Mucosa of stomach (tissue), 1 donor: ENCODE data around the gene NGF.

ENCODE experiments used
- H3K27me3 ChIP-seq: one replicate; pipeline ENCODE4 v1.7.0; 2013; ENCODE audit warnings: mild to moderate bottlenecking, low read length; ENCODE audit not compliant: control insufficient read depth, insufficient read depth
- H3K36me3 ChIP-seq: one replicate; pipeline ENCODE4 v1.7.0; 2013; ENCODE audit warnings: low read length; ENCODE audit not compliant: control insufficient read depth, insufficient read depth
- H3K4me1 ChIP-seq: one replicate; pipeline ENCODE4 v1.7.0; 2013; ENCODE audit warnings: mild to moderate bottlenecking, low read length; ENCODE audit not compliant: control insufficient read depth, insufficient read depth
- H3K4me3 ChIP-seq: one replicate; pipeline ENCODE4 v1.7.0; 2013; ENCODE audit warnings: low read length
- H3K9ac ChIP-seq: one replicate; pipeline ENCODE4 v1.7.0; 2013; ENCODE audit warnings: mild to moderate bottlenecking, low read length, moderate library complexity
- H3K9me3 ChIP-seq: one replicate; pipeline ENCODE4 v1.7.0; 2013; ENCODE audit warnings: mild to moderate bottlenecking, low read length, moderate library complexity; ENCODE audit not compliant: control insufficient read depth
- donor health status: Pancreatic carcinoma.

The NGF gene

GRCh38 chr1:115286431-115287205 is 51.4 kb downstream of the NGF start:
- no peaks in the 10 kb centered on the region for H3K27me3 ChIP-seq

GRCh38 chr1:115284209-115284608 is 53.8 kb downstream of the NGF start:
- Histone ChIP-seq H3K27me3 (no peaks in the 10 kb centered on the region), H3K4me3 (no peak overlapping the region), H3K36me3 (no peaks in the 10 kb centered on the region), H3K9ac (no peak overlapping the region), H3K4me1 (no peaks in the 10 kb centered on the region), H3K9me3 (no peaks in the 10 kb centered on the region)

More at GRCh38 chr1:115286431-115287205, 51.4 kb downstream of the NGF start:
- Histone ChIP-seq H3K4me3 (no peak overlapping the region), H3K4me1 (no peaks in the 10 kb centered on the region), H3K36me3 (no peaks in the 10 kb centered on the region), H3K9ac (no peak overlapping the region), H3K9me3 (no peaks in the 10 kb centered on the region)

- no peak overlapping the region for H3K4me3 ChIP-seq
- no peaks in the 10 kb centered on the region for H3K4me1 ChIP-seq
- H3K27me3 ChIP-seq, result no peaks in the 10 kb centered on the region
- no peaks in the 10 kb centered on the region for H3K36me3 ChIP-seq
- H3K9ac ChIP-seq, result no peak overlapping the region
- H3K9me3 ChIP-seq, result no peaks in the 10 kb centered on the region
Measured at GRCh38 chr1:115283681-115284146, 54.3 kb downstream of the NGF start.

DNA sequence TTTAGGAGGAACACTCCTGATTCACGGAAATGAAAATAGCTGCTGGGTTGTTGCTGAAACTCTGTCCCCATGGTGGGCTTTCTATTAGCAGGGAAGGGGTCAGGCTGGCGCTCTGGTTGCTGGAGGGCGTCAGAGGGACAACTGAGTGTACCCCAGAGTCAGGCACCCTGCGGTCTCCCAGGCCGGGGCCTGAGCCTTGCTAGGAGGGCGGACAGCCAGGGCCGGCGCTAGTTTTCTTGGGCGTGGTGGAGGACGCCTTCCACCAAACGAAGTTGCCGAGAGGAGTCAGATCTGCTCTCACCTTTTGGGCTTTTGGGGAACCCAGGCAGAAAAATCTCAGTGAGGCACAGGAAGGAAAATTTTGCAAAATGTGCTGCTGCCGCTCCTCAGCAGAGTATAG is 54.8 kb downstream of the NGF start:
- H3K27me3 ChIP-seq, result no peaks in the 10 kb centered on the region
- H3K9ac ChIP-seq, result no peak overlapping the region
- H3K36me3 ChIP-seq, result no peaks in the 10 kb centered on the region
- no peaks in the 10 kb centered on the region for H3K9me3 ChIP-seq
- no peak overlapping the region for H3K4me3 ChIP-seq
- H3K4me1 ChIP-seq, result no peaks in the 10 kb centered on the region

DNA sequence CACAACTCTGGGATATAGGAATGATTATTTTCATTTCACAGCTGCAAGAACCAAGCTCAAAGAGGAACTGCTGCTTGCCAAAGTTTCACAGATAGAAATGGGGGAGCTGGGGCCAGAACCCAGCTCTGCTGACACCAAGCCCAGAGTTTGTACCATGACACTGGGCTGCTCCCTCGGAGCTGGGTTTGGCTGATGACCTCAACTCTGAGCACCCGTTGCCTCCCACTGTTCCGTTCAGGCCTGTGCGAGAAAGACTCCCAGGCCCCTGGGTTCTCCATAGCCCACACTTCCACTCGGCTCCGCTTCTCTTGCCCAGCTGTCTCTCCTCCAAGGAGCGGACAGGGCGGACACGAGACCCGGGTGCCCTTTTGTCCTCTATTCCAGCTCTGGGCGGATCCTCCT is 55.2 kb downstream of the NGF start:
- no peak overlapping the region for H3K9ac ChIP-seq
- H3K4me3 ChIP-seq, result no peak overlapping the region
- H3K27me3 ChIP-seq, result no peaks in the 10 kb centered on the region
- H3K36me3 ChIP-seq, result no peaks in the 10 kb centered on the region
- H3K9me3 ChIP-seq, result no peaks in the 10 kb centered on the region
- H3K4me1 ChIP-seq, result no peaks in the 10 kb centered on the region

DNA sequence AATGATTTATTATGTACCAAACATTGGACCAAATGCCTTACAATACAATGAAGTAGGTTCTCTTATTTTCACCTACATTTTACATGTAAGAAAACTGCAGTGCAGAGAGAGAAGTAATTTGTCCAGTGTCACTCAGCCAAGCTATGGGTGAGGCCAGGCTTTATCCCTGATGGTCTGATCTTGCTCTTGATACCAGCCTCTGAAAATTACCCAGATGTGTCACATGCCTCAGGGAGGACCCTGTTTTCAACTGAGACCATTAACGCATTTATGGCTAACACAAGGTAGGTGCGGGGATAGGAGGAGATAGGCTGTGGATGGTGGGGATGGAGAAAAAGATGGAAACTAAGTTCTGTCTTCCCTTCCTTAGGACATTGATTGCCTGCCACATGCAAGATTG is 56.9 kb downstream of the NGF start:
- Histone ChIP-seq H3K27me3 (no peaks in the 10 kb centered on the region), H3K4me1 (no peaks in the 10 kb centered on the region), H3K4me3 (no peak overlapping the region), H3K9me3 (no peaks in the 10 kb centered on the region), H3K36me3 (no peaks in the 10 kb centered on the region), H3K9ac (no peak overlapping the region)

GRCh38 chr1:115280064-115280463 is 58.0 kb downstream of the NGF start:
- Histone ChIP-seq H3K9ac (no peak overlapping the region), H3K9me3 (no peaks in the 10 kb centered on the region), H3K4me3 (no peak overlapping the region), H3K27me3 (no peaks in the 10 kb centered on the region), H3K4me1 (no peaks in the 10 kb centered on the region), H3K36me3 (no peaks in the 10 kb centered on the region)

DNA sequence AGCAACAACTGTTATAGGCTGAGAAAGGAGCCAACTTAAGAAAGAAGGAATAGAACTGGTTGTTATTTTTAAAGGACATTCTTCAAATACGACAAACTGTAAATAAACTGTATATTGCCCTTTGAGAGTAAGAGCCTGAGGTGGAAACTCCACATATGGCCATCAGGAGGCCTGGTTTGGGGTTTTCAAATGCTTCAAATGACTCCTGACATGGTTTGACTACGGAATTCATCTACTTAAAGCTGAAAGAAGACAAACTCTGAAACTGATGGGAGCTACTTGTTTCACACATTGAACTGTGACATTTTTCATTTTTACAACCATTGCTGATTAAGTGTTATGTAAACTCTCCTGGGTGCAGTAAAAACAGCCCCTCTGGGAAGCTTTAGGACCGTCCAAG is 59.8 kb downstream of the NGF start:
- H3K27me3 ChIP-seq, result no peaks in the 10 kb centered on the region
- H3K9ac ChIP-seq, result no peak overlapping the region
- no peaks in the 10 kb centered on the region for H3K4me1 ChIP-seq
- H3K4me3 ChIP-seq, result no peak overlapping the region
- no peaks in the 10 kb centered on the region for H3K36me3 ChIP-seq
- no peaks in the 10 kb centered on the region for H3K9me3 ChIP-seq

- no peaks in the 10 kb centered on the region for H3K9me3 ChIP-seq
- no peak overlapping the region for H3K4me3 ChIP-seq
- H3K4me1 ChIP-seq, result no peaks in the 10 kb centered on the region
- no peak overlapping the region for H3K9ac ChIP-seq
- H3K36me3 ChIP-seq, result no peaks in the 10 kb centered on the region
- H3K27me3 ChIP-seq, result no peaks in the 10 kb centered on the region
Measured at GRCh38 chr1:115277276-115277675, 60.8 kb downstream of the NGF start.

- H3K4me3 ChIP-seq, result no peak overlapping the region
- no peaks in the 10 kb centered on the region for H3K4me1 ChIP-seq
- no peak overlapping the region for H3K9ac ChIP-seq
- no peaks in the 10 kb centered on the region for H3K27me3 ChIP-seq
- no peaks in the 10 kb centered on the region for H3K36me3 ChIP-seq
- no peaks in the 10 kb centered on the region for H3K9me3 ChIP-seq
Measured at GRCh38 chr1:115275216-115275615, 62.8 kb downstream of the NGF start.

- H3K36me3 ChIP-seq, result no peaks in the 10 kb centered on the region
- H3K9ac ChIP-seq, result no peak overlapping the region
Measured at GRCh38 chr1:115274467-115274866, 63.6 kb downstream of the NGF start.

DNA sequence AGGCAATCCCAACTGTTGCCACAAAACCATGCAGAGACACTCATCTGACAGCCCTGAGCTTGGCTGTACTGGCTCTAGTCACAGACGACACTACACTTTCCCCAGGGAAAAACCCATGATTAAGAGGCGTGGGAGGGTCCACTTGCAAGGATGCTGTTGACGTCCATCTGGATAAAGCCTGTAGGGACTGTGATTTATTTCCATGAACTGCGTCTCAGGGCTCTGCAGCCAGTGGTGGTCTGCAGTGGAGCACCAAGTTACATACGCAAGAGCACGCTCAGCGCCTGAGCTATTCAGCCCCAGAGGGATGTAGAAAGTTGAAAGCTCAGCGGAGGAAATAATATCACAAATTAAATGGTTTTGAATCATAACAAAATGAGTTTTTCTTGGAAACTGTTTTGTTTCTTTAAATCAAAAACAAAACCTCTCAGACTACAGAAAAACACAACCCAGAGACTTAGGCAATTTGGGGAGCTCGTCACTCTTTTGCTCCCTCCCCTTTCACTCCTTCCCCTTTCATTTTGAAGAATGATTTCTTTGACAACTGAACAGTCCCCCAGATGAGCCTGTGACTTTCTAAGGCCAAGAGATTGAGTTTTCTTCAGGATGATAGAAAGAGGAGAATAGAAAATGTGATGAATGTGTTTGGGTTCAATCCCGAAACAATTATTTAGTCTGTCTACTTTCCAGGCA is 71.2 kb downstream of the NGF start:
- H3K4me1 ChIP-seq, result no peaks in the 10 kb centered on the region

More at GRCh38 chr1:115274467-115274866, 63.6 kb downstream of the NGF start:
- H3K9me3 ChIP-seq, result no peaks in the 10 kb centered on the region
- H3K4me3 ChIP-seq, result no peak overlapping the region
- no peaks in the 10 kb centered on the region for H3K27me3 ChIP-seq
- H3K4me1 ChIP-seq, result no peaks in the 10 kb centered on the region

More for the DNA sequence above, 71.2 kb downstream of the NGF start:
- no peaks in the 10 kb centered on the region for H3K36me3 ChIP-seq
- no peak overlapping the region for H3K4me3 ChIP-seq
- no peaks in the 10 kb centered on the region for H3K9me3 ChIP-seq
- H3K27me3 ChIP-seq, result no peaks in the 10 kb centered on the region
- no peak overlapping the region for H3K9ac ChIP-seq
